DOHH2 (cell line): Measurements from ENCODE around the gene HPSE.

ENCODE experiments used
- H3F3A ChIP-seq: fragments of 200-600 bp; sonication (generic), shearing (Covaris generic); 2 replicates; pipeline ENCODE4 v1.6.0; 2016; ENCODE audit warnings: antibody characterized with exemption, mild to moderate bottlenecking; ENCODE audit not compliant: control insufficient read depth, insufficient read depth
- H3K27ac ChIP-seq: fragments of 200-600 bp; sonication (generic); 2 replicates; pipeline ENCODE4 v1.5.1; 2014; ENCODE audit warnings: low read depth, mild to moderate bottlenecking, low read length, moderate library complexity
- H3K27me3 ChIP-seq: fragments of 200-600 bp; sonication (generic); 2 replicates; pipeline ENCODE4 v1.6.1; 2014; ENCODE audit warnings: mild to moderate bottlenecking, low read length, mixed read lengths; ENCODE audit not compliant: control insufficient read depth
- H3K36me3 ChIP-seq: fragments of 200-600 bp; sonication (generic); 2 replicates; pipeline ENCODE4 v1.6.1; 2014; ENCODE audit warnings: mild to moderate bottlenecking, low read length, moderate library complexity, mixed read lengths; ENCODE audit not compliant: control insufficient read depth
- H3K4me1 ChIP-seq: fragments of 200-600 bp; sonication (generic); 2 replicates; pipeline ENCODE4 v1.6.1; 2014; ENCODE audit warnings: mild to moderate bottlenecking, low read length, mixed read lengths; ENCODE audit not compliant: control insufficient read depth
- H3K4me2 ChIP-seq: fragments of 200-600 bp; sonication (generic); 2 replicates; pipeline ENCODE4 v1.6.0; 2014; ENCODE audit warnings: mild to moderate bottlenecking, low read length, moderate library complexity
- H3K4me3 ChIP-seq: fragments of 200-600 bp; sonication (generic); 2 replicates; pipeline ENCODE4 v1.5.1; 2014; ENCODE audit warnings: mild to moderate bottlenecking, low read length, mixed read lengths
- H3K79me2 ChIP-seq: fragments of 200-600 bp; sonication (generic); 2 replicates; pipeline ENCODE4 v1.6.1; 2014; ENCODE audit warnings: mild to moderate bottlenecking, low read length, mixed read lengths; ENCODE audit not compliant: control insufficient read depth
- H3K9me2 ChIP-seq: fragments of 200-600 bp; sonication (generic); replicated peaks from 2 replicates; pipeline ENCODE4 v1.6.1; 2014; ENCODE audit warnings: mild to moderate bottlenecking, low read length, mixed read lengths; ENCODE audit not compliant: control insufficient read depth
- H3K9me3 ChIP-seq: fragments of 200-600 bp; sonication (generic); 2 replicates; pipeline ENCODE4 v1.6.1; 2014; ENCODE audit warnings: antibody characterized with exemption, low read length, mixed read lengths; ENCODE audit not compliant: control insufficient read depth, insufficient read depth
- H4K20me1 ChIP-seq: fragments of 200-600 bp; sonication (generic); 2 replicates; pipeline ENCODE4 v1.6.0; 2014; ENCODE audit warnings: low read depth, mild to moderate bottlenecking, antibody characterized with exemption, low read length, moderate library complexity; ENCODE audit not compliant: control insufficient read depth, insufficient read depth
- EZH2phosphoT487 ChIP-seq: fragments of 200-600 bp; sonication (generic); IDR thresholded peaks from 2 replicates; pipeline ENCODE4 v1.6.1; 2017; ENCODE audit warnings: borderline replicate concordance, mild to moderate bottlenecking, antibody characterized with exemption, low read length, moderate library complexity, mixed read lengths
- TF ChIP-seq, protein P1 (sequence below): fragments of 200-600 bp; sonication (generic); IDR thresholded peaks from one replicate; pipeline ENCODE4 v1.5.1; 2014; ENCODE audit warnings: antibody characterized with exemption, mild to moderate bottlenecking, low read depth, low read length; ENCODE audit not compliant: poor library complexity, severe bottlenecking

Gene HPSE

DNA sequence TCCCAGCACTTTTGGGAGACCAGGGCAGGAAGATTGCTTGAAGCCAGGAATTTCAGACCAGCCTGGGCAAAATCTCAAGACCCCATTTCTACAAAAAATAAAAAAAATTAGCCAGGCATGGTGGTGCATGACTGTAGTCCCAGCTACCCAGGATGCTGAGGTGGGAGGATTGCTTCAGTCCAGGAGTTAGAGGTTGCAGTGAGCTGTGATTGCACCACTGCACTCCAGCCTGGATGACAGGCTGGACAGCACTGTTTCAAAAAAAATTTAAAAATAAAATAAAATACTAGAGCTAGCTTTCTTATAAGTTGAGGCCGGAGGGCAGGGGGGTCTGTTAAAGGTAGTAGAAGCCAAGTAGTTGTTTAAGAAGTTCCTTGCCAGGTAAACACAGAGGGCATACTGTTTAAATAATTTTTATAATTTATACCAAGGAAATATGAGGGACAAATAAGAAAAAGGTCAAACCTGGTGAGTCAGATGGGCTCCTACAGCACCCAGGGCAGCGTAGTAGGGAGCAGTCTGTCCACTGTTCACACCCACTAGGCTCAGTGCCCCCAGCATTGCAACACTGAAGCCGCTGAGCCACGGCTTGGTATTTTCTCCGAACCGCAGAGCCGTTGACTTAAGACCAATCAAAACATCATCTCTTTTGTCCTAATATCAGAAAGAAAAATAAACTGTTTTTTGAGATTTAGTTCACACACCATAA, 67.4 kb downstream of the HPSE start:
- no peaks in the 10 kb centered on the region for H4K20me1 ChIP-seq
- H3K27ac ChIP-seq: no peak overlapping the region
- H3K4me2 ChIP-seq: no peak overlapping the region
- H3K36me3 ChIP-seq: peaks cover 32% of the 10 kb centered on the region
- H3K9me3 ChIP-seq: no peaks in the 10 kb centered on the region
- no peaks in the 10 kb centered on the region for H3K4me1 ChIP-seq
- no peaks in the 10 kb centered on the region for H3K27me3 ChIP-seq
- H3K4me3 ChIP-seq: no peak overlapping the region
- no peak for TF ChIP-seq EZH2phosphoT487
- TF ChIP-seq, protein P1, sequence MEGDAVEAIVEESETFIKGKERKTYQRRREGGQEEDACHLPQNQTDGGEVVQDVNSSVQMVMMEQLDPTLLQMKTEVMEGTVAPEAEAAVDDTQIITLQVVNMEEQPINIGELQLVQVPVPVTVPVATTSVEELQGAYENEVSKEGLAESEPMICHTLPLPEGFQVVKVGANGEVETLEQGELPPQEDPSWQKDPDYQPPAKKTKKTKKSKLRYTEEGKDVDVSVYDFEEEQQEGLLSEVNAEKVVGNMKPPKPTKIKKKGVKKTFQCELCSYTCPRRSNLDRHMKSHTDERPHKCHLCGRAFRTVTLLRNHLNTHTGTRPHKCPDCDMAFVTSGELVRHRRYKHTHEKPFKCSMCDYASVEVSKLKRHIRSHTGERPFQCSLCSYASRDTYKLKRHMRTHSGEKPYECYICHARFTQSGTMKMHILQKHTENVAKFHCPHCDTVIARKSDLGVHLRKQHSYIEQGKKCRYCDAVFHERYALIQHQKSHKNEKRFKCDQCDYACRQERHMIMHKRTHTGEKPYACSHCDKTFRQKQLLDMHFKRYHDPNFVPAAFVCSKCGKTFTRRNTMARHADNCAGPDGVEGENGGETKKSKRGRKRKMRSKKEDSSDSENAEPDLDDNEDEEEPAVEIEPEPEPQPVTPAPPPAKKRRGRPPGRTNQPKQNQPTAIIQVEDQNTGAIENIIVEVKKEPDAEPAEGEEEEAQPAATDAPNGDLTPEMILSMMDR: no peak
- H3F3A ChIP-seq: 0 out of 2 replicates have a peak, but pooled peaks cover 2% of the 10 kb centered on the region
- H3K9me2 ChIP-seq: no peaks in the 10 kb centered on the region
- no peaks in the 10 kb centered on the region for H3K79me2 ChIP-seq

DNA sequence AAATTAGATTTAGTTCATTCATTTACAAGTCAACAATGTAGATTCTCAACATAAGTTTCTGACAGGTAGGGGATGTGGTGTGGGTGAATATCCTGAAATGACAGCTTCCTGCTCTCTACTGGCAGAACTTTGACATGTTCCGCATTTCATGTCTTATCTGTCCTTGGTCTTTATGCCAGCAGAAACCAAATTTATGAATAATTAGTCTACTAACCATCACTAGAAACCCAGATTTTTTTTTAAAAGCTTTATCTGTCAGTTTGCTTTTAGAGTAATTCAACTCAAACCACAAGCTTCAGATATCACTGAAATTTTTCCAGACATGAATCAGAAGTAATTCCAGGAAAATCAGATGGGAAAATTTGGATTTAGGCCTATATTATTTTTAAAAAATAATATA, 68.0 kb downstream of the HPSE start:
- Histone ChIP-seq H3K27ac (no peak overlapping the region), H3K9me3 (no peaks in the 10 kb centered on the region), H3K27me3 (no peaks in the 10 kb centered on the region), H3F3A (no peaks in the 10 kb centered on the region), H3K4me1 (no peaks in the 10 kb centered on the region), H3K36me3 (peaks cover 30% of the 10 kb centered on the region), H4K20me1 (no peaks in the 10 kb centered on the region), H3K9me2 (no peaks in the 10 kb centered on the region), H3K79me2 (no peaks in the 10 kb centered on the region), H3K4me2 (no peak overlapping the region), H3K4me3 (no peak overlapping the region)
- no peak for TF ChIP-seq EZH2phosphoT487
- TF ChIP-seq, protein P1: no peak

DNA sequence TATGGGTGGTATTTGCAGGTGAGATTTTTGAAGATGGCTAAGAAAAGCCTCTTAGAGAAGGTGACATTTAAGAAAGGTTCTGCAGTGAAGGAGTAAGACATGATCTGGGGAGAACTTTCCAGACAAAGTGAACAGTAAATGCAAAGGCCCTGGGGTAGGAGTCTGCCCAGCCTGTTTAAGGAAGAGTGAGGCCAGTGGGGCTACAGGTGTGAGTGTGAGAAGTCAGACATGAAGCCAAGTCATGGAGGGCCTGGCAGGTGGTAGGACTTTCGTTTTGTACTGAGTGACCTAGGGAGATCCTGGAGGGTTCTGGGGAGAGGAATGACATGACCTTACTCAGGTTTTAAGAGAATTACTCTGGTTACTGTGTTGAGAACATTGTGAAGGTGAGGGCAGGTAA, 71.5 kb downstream of the HPSE start:
- H3K4me3 ChIP-seq: no peak overlapping the region
- H4K20me1 ChIP-seq: no peaks in the 10 kb centered on the region
- H3K27me3 ChIP-seq: no peaks in the 10 kb centered on the region
- no peaks in the 10 kb centered on the region for H3K9me3 ChIP-seq
- peaks cover 5% of the 10 kb centered on the region for H3K4me1 ChIP-seq
- 0 out of 2 replicates have a peak, but pooled peaks cover 3% of the 10 kb centered on the region for H3F3A ChIP-seq
- no peak overlapping the region for H3K27ac ChIP-seq
- no peaks in the 10 kb centered on the region for H3K9me2 ChIP-seq
- peaks cover 19% of the 10 kb centered on the region for H3K36me3 ChIP-seq
- no peak for TF ChIP-seq EZH2phosphoT487
- TF ChIP-seq, protein P1: no peak
- H3K4me2 ChIP-seq: no peak overlapping the region
- no peaks in the 10 kb centered on the region for H3K79me2 ChIP-seq

DNA sequence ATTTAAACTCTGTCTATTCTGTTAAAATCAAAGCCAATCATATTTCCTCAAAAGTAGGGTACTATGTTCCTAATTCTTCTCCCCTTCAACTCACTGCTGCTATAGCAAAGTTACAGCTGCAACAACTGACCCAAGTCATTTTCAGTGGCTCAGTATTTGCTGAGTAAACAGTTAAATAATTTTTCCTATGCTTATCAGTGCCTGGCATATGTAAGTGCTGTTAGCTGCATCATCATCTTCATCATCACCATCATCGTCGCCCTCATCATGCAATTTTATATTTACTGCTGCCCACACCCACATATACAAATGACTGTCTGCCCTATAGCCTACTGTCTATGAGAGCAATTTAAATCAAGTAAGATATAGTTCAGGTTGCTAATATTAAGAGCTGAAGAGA, 72.0 kb downstream of the HPSE start:
- TF ChIP-seq, protein P1: no peak
- no peak for TF ChIP-seq EZH2phosphoT487

More for the DNA sequence above, 72.0 kb downstream of the HPSE start:
- Histone ChIP-seq H3K36me3 (peaks cover 18% of the 10 kb centered on the region), H3K4me3 (no peak overlapping the region), H3K27me3 (no peaks in the 10 kb centered on the region), H3K79me2 (no peaks in the 10 kb centered on the region), H3F3A (0 out of 2 replicates have a peak, but pooled peaks cover 3% of the 10 kb centered on the region), H3K4me1 (peaks cover 5% of the 10 kb centered on the region), H3K9me3 (no peaks in the 10 kb centered on the region), H3K27ac (no peak overlapping the region), H3K9me2 (no peaks in the 10 kb centered on the region), H3K4me2 (no peak overlapping the region), H4K20me1 (no peaks in the 10 kb centered on the region)
